K562 (cell line): Measurements from ENCODE around the gene STXBP6. TPM values are rescaled to one million over a fixed set of nuclear protein-coding genes. Genes with fewer than 3 reads are reported as not detected.

Source experiments
- ATAC-seq: fragments of 200-7000 bp; cut with Tn5 transposase; 3 replicates; pipeline ENCODE4 v1.9.1; 2020; ENCODE audit warnings: moderate library complexity
- BruUV-seq: library from RNA; stranded (reverse); fragments of 400-500 nt; replicated peaks from 2 replicates; lab custom pipeline; 2021; lab: Mats Ljungman, UMichigan
- CTCF ChIA-PET: fragments of 300-600 bp; formaldehyde crosslinking; extraction: SDS; loops from one replicate; lab custom pipeline; 2021; ENCODE audit warnings: low intra/inter-chr PET ratio; lab: Yijun Ruan, JAX
- POLR2A ChIA-PET: fragments of 300-600, 350-650 bp; sonication (Branson Sonifier 250); formaldehyde crosslinking; extraction: SDS; loops from one replicate; lab custom pipeline; 2021; ENCODE audit warnings: antibody characterized with exemption, inconsistent platforms; lab: Yijun Ruan, JAX
- DNase-seq, 4 experiments: peaks; one replicate each; pipeline versions ENCODE4 v3.0.0 to v3.0.0-alpha.2; 2011 to 2018; ENCODE audit warnings: low spot score in 3 of 4, mixed read lengths in 3 of 4; ENCODE audit errors: extremely low read depth in 1 of 4
- FAIRE-seq: peaks from 2 replicates; lab custom pipeline; 2011; peaks lifted over from hg19 to GRCh38; lab: Jason Lieb, UNC
- H2AFZ ChIP-seq: 2 replicates; pipeline ENCODE4 v1.6.0; 2011; ENCODE audit warnings: low read depth, low read length, control low read depth, inconsistent platforms
- H3K27ac ChIP-seq: fragments of 200-600 bp; 3 replicates; pipeline ENCODE4 v1.8.0; 2011; ENCODE audit warnings: low read depth, mild to moderate bottlenecking, control low read depth, inconsistent platforms, low read length, moderate library complexity, mixed read lengths; ENCODE audit errors: extremely low read depth
- H3K27me3 ChIP-seq, 2 experiments: fragments of 300-600 bp in 1 of 2; 2 replicates in 1 of 2; 3 replicates in 1 of 2; pipeline versions ENCODE4 v1.6.0 to v1.8.0; 2011; ENCODE audit warnings: inconsistent platforms in 2 of 2, low read length in 2 of 2, mild to moderate bottlenecking in 1 of 2, mixed read lengths in 1 of 2, moderate library complexity in 1 of 2; ENCODE audit not compliant: control insufficient read depth in 2 of 2, insufficient read depth in 2 of 2
- H3K36me3 ChIP-seq: fragments of 300-600 bp; 3 replicates; pipeline ENCODE4 v1.8.0; 2011; ENCODE audit warnings: mild to moderate bottlenecking, low read length, inconsistent platforms; ENCODE audit not compliant: control insufficient read depth, insufficient read depth
- H3K4me1 ChIP-seq, 2 experiments: fragments of 200-600 bp in 1 of 2; replicated peaks in 1 of 2; 2 replicates in 1 of 2; 3 replicates in 1 of 2; pipeline versions ENCODE4 v1.5.1 to v1.8.0; 2011; ENCODE audit warnings: inconsistent platforms in 2 of 2, low read length in 2 of 2, mild to moderate bottlenecking in 1 of 2, mixed read lengths in 1 of 2, moderate library complexity in 1 of 2; ENCODE audit not compliant: control insufficient read depth in 2 of 2, insufficient read depth in 2 of 2
- H3K4me2 ChIP-seq: 2 replicates; pipeline ENCODE4 v1.6.1; 2011; ENCODE audit warnings: low read length, control low read depth, inconsistent platforms, mixed read lengths; ENCODE audit not compliant: insufficient read depth
- H3K4me3 ChIP-seq: fragments of 200-600 bp; sonication (generic), shearing (Covaris generic); 2 replicates; pipeline ENCODE4 v1.5.1; 2016; ENCODE audit warnings: control low read depth, inconsistent platforms
- H3K79me2 ChIP-seq: fragments of 200-600 bp; 3 replicates; pipeline ENCODE4 v1.8.0; 2011; ENCODE audit warnings: low read length, inconsistent platforms; ENCODE audit not compliant: control insufficient read depth, insufficient read depth
- H3K9ac ChIP-seq, 2 experiments: 2 replicates each; pipeline versions ENCODE4 v1.6.0 to v1.6.1; 2011; ENCODE audit warnings: low read depth in 2 of 2, low read length in 2 of 2, control low read depth in 1 of 2, inconsistent platforms in 1 of 2, mild to moderate bottlenecking in 1 of 2, mixed read lengths in 1 of 2; ENCODE audit not compliant: insufficient read depth in 1 of 2
- H3K9me1 ChIP-seq: one replicate; pipeline ENCODE4 v1.6.0; 2011; ENCODE audit warnings: inconsistent platforms, mild to moderate bottlenecking, low read length, moderate library complexity; ENCODE audit not compliant: control insufficient read depth, insufficient read depth
- H3K9me3 ChIP-seq: replicated peaks from 2 replicates; pipeline ENCODE4 v1.5.1; 2011; ENCODE audit warnings: low read depth, low read length, inconsistent platforms; ENCODE audit not compliant: control insufficient read depth, insufficient read depth
- H4K20me1 ChIP-seq: replicated peaks from 2 replicates; pipeline ENCODE4 v1.6.1; 2011; ENCODE audit warnings: low read length, inconsistent platforms, mixed read lengths; ENCODE audit not compliant: control insufficient read depth, insufficient read depth
- CCNT2 ChIP-seq: IDR thresholded peaks from 2 replicates; pipeline ENCODE4 v1.6.1; 2011; ENCODE audit warnings: borderline replicate concordance, low read depth, mild to moderate bottlenecking, moderate library complexity, mixed read lengths, low read length; ENCODE audit not compliant: insufficient read length; ENCODE audit errors: extremely low read depth
- DNMT1 ChIP-seq: fragments of 450-650 bp; IDR thresholded peaks from 2 replicates; pipeline ENCODE4 v1.6.1; 2016; ENCODE audit warnings: antibody characterized with exemption, mild to moderate bottlenecking
- DPF2 ChIP-seq: fragments of 450-650 bp; IDR thresholded peaks from 2 replicates; pipeline ENCODE4 v1.6.1; 2016
- EP300 ChIP-seq: IDR thresholded peaks from 2 replicates; pipeline ENCODE4 v1.6.1; 2012; ENCODE audit warnings: low read length, improper control_type of control experiment
- FOXP1 ChIP-seq: sonication (generic); formaldehyde crosslinking; IDR thresholded peaks from 2 replicates; pipeline ENCODE4 v1.8.0; 2022; ENCODE audit warnings: mild to moderate bottlenecking, missing genetic modification reagents
- HDAC2 ChIP-seq: fragments of 450-650 bp; IDR thresholded peaks from 2 replicates; pipeline ENCODE4 v1.6.1; 2016; ENCODE audit warnings: mild to moderate bottlenecking
- MAFF ChIP-seq: IDR thresholded peaks from 2 replicates; pipeline ENCODE4 v1.6.1; 2012; ENCODE audit warnings: low read length, improper control_type of control experiment
- NR2C2 ChIP-seq, 2 experiments: fragments of 200-800 bp in 1 of 2; sonication (Bioruptor generic) in 1 of 2; sonication (generic) in 1 of 2; formaldehyde crosslinking in 1 of 2; IDR thresholded peaks; 2 replicates each; pipeline versions ENCODE4 v1.6.1 to v1.8.0; 2016 to 2022; ENCODE audit warnings: mild to moderate bottlenecking in 1 of 2, missing compliant biosample characterization in 1 of 2, missing genetic modification characterization in 1 of 2, missing genetic modification reagents in 1 of 2
- PATZ1 ChIP-seq: fragments of 250-450 bp; sonication (Bioruptor Pico); IDR thresholded peaks from 2 replicates; pipeline ENCODE4 v1.5.0; 2020; ENCODE audit warnings: mild to moderate bottlenecking, borderline replicate concordance
- PCBP1 ChIP-seq: fragments of 200-400 bp; formaldehyde crosslinking; IDR thresholded peaks from 2 replicates; pipeline ENCODE4 v1.6.1; 2018; ENCODE audit warnings: mild to moderate bottlenecking, low read depth, low read length; ENCODE audit not compliant: poor library complexity, severe bottlenecking
- SMARCA4 ChIP-seq: fragments of 450-650 bp; IDR thresholded peaks from 2 replicates; pipeline ENCODE4 v1.6.1; 2016
- U2AF2 ChIP-seq: fragments of 200-400 bp; formaldehyde crosslinking; optimal IDR thresholded peaks from 2 replicates; pipeline ENCODE3; 2017; ENCODE audit warnings: low read depth, mild to moderate bottlenecking, low read length
- WGBS: fragments of 100-300 bp; shearing (Covaris generic); methylation state at CpG from one replicate; pipeline ENCODE4 v1.1.6; 2016; ENCODE audit warnings: low coverage, mixed read lengths; ENCODE audit not compliant: insufficient coverage; ENCODE audit errors: missing lambda C conversion rate; 5-methylcytosine and 5-hydroxymethylcytosine counted together
- in situ Hi-C: fragments of 300-500 bp; cut with MboI; formaldehyde crosslinking; loops from 4 replicates; pipeline ENCODE4 v1.15.0; 2018; ENCODE audit warnings: inconsistent platforms, mixed read lengths
- intact Hi-C: fragments of 100-400 bp; cut with micrococcal nuclease; formaldehyde crosslinking; loops from 2 replicates; pipeline ENCODE4 v1.14.2; 2022
- polyA plus RNA-seq, 8 experiments: library from polyadenylated mRNA; depleted of rRNA in 4 of 8; stranded (reverse) in 5 of 8; unstranded in 3 of 8; fragments of >200 nt; fragmentation: Nextera tagmentation in 2 of 8; fragmentation: Illumina TruSeq in 1 of 8; extraction: Ambion mirVana in 2 of 8; extraction: Trizol in 1 of 8; gene quantifications; 2 replicates each; pipeline versions ENCODE4 v1.2.1 to v1.2.3, GENCODE V29; 2011 to 2014; ENCODE audit warnings: inconsistent platforms in 1 of 8, missing spikeins in 1 of 8
- total RNA-seq, 7 experiments: library from RNA; depleted of rRNA in 6 of 7; stranded (reverse); fragments of >200 nt in 6 of 7; fragmentation: Illumina TruSeq in 2 of 7; extraction: Trizol in 2 of 7; gene quantifications; 2 replicates each; pipeline versions ENCODE4 v1.2.1 to v1.2.3, GENCODE V29; 2011 to 2021; ENCODE audit warnings: low replicate concordance in 1 of 7
- TF ChIP-seq, protein P1 (sequence below): IDR thresholded peaks from 2 replicates; pipeline ENCODE4 v1.6.1; 2016; ENCODE audit warnings: missing genetic modification characterization, missing compliant biosample characterization

Gene STXBP6
- total and polyA plus RNA-seq, 9 of the 15 experiments (the other 6 are each of a cell fraction or from before 2014, with no cell fraction given): 0.27 to 0.89 (median 0.59) TPM

DNA sequence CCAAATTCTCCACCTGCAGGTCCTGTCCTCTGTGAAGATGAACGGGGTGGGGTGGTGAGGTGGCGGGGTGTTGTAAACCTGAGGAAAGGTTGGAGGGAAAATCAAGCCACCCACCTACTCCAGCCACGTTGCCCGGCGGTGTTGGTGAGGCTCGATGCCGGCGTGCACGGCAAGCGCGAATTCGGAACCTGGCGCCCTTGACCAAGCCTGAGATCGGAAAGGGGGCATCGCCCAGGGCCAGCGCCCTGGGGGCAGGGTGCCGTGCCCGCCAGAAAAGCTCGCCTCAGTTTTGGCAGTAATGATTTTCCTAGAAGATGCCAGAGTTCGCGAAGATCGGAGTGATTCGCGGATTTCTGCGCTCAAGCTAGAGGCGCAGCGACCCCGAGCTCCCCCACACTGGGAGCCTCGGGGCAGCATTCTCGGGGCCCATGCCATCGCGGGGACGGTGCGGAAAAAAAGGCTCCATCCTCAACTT lies 817 bp downstream of the STXBP6 start (continued):
- TF ChIP-seq PATZ1 (CRISPR knock-in tag): no peak
- no peak for TF ChIP-seq HDAC2
- no peak for TF ChIP-seq FOXP1

DNA sequence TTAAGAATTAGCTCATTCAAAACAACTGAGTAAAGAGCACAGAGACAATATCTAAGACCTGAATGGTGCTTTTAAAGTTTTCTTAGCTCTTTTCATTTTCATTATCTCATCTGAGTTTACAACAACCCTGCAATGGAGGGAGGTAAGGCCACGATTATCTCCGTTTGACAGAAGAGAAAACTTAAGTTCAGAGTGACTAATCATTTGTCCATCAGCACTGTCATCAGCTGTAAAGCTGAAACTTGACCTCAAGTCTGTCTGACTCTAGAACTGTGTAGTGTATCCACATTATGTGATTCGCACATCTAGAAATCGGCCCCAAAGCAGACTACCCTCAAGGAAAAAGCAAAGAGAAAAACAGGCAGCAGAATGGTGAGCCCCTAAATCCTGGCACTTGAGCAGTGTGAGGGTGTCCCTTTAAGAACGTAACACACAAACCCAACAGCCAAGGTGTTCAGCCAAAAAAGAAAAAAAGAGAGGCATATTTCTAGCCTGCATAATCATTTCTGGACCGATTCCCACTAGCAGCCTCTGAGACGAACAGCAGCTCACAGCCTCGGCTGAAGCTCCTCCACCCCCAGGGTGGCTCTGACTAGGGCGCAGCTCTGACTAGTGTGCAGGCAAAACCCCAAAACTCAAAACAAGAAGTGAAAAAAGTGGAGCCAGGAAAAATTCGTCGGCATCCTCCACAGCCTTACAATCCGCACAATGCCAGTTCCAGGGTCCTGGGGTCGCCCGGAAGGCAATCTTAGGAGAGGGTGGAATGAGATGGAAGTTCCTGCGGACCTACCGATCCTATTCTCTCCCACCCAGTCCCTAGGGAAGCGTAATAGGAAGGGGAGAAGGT lies 1.6 kb downstream of the STXBP6 start:
- Histone ChIP-seq H3K9me3 (no peaks in the 10 kb centered on the region), H3K27me3 (peaks cover 6 to 28% of the 10 kb centered on the region in 2 experiments; a peak in 4 of 5 replicates), H3K4me1 (peaks cover 14% of the 10 kb centered on the region in 2 experiments; a peak in 4 of 5 replicates), H3K79me2 (no peaks in the 10 kb centered on the region), H3K4me3 (no peak overlapping the region), H3K9me1 (no peaks in the 10 kb centered on the region), H3K36me3 (no peaks in the 10 kb centered on the region), H2AFZ (no peak overlapping the region), H3K4me2 (no peak overlapping the region; the same call in 1 of the 2 replicates), H4K20me1 (0 out of 2 replicates have a peak, but pooled peaks cover 3% of the 10 kb centered on the region), H3K9ac (no peak overlapping the region), H3K27ac (no peak overlapping the region)
- BruUV-seq: no TSS peak
- in situ Hi-C loops: loop anchor here (10.0 kb wide), 1 partner anchor 244 kb away; no protein-coding TSS in a partner anchor
- ChIA-PET POLR2A (interaction anchor here (0.6 to 1.0 kb wide), 2 partner anchors 30 to 80 kb away, joined by 3 read pairs; no protein-coding TSS in a partner anchor), CTCF (no interaction called here)
- intact Hi-C loops: loop anchor here (10.0 kb wide), 3 partner anchors 86 to 334 kb away; no protein-coding TSS in a partner anchor
- ATAC-seq: peak; percentile 91
- peak; percentile 7 to 69 (median 25) for DNase-seq
- WGBS: 0% methylated on average over 14 of the region's 17 CpGs
- peak; percentile 79 for FAIRE-seq
- peak; percentile 71; the same call in 1 of the 2 replicates for TF ChIP-seq SMARCA4
- no peak for TF ChIP-seq U2AF2
- peak; percentile 56 for TF ChIP-seq CCNT2
- TF ChIP-seq DPF2: peak; percentile 83
- TF ChIP-seq, protein P1, sequence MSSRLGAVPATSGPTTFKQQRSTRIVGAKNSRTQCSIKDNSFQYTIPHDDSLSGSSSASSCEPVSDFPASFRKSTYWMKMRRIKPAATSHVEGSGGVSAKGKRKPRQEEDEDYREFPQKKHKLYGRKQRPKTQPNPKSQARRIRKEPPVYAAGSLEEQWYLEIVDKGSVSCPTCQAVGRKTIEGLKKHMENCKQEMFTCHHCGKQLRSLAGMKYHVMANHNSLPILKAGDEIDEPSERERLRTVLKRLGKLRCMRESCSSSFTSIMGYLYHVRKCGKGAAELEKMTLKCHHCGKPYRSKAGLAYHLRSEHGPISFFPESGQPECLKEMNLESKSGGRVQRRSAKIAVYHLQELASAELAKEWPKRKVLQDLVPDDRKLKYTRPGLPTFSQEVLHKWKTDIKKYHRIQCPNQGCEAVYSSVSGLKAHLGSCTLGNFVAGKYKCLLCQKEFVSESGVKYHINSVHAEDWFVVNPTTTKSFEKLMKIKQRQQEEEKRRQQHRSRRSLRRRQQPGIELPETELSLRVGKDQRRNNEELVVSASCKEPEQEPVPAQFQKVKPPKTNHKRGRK (tag): no peak
- no peak for TF ChIP-seq NR2C2 (CRISPR knock-in tag; IDR thresholded peaks at IDR 0.05)
- TF ChIP-seq NR2C2 (tag; IDR thresholded peaks at IDR 0.05): 0 out of 2 replicates have a peak, but pooled peaks have one; percentile 19
- TF ChIP-seq MAFF: peak; percentile 56; the same call in 1 of the 2 replicates
- TF ChIP-seq EP300: peak; percentile 69
- TF ChIP-seq PCBP1: no peak
- no peak for TF ChIP-seq DNMT1
